Measurements from ENCODE around the gene PIGL.

Gene PIGL

DNA sequence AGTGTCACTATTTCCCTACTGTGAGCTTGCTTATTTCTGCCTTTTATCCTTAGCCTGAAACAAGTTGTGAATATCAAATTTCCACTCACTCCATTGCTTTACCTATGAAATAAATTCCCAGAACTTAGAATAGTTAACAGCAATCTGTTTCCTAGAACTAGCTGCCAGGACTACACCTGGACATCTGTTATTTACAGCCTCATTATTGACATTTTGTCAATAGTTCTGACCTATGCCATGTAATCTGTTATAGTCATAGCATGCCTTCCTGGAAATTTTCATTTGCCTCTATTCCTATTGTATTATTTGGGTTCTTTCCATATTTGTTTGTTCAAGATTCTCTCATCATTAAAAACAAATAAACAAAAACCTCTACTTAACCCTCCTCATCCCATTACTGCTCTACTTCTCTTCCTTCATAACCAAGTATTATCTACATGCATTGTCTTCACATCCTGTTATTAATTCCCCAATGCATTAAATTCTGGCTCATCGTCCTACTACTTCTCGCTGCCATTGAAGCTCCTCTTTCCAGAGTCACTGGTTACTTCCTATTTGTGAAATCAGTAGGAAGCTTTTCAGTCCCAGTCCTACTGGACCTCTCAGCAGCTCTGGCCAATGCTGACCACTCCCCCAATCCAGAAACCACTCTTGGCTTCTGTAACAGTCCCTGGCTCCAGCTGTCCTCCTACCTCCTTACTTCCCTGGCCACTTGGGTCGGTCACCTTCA, 55.3 kb downstream of the PIGL start:
- Histone ChIP-seq H3K27me3 (ENCODE audit: insufficient read depth, low read length, poor library complexity, severe bottlenecking) (no peaks in the 10 kb centered on the region), H3F3A (ENCODE audit: low read depth) (no peaks in the 10 kb centered on the region), H3K9me2 (replicated peaks; ENCODE audit: low read depth, low read length) (no peaks in the 10 kb centered on the region), H3K79me2 (ENCODE audit: insufficient read depth, low read length) (no peaks in the 10 kb centered on the region), H3K36me3 (ENCODE audit: insufficient read depth, low read length) (no peaks in the 10 kb centered on the region), H3K4me2 (ENCODE audit: low read depth, low read length, poor library complexity, severe bottlenecking) (no peak overlapping the region), H3K9ac (ENCODE audit: low read depth, low read length, poor library complexity, severe bottlenecking) (no peak overlapping the region), H3K9me3 (ENCODE audit: insufficient read depth, low read depth, low read length) (peaks cover 3% of the 10 kb centered on the region; the same call in 1 of the 2 replicates), H2AFZ (ENCODE audit: low read length) (no peak overlapping the region), H4K20me1 (ENCODE audit: insufficient read depth, low read length, poor library complexity, severe bottlenecking) (no peaks in the 10 kb centered on the region), H3K4me1 (ENCODE audit: insufficient read depth, low read length, poor library complexity, severe bottlenecking) (peaks cover 12% of the 10 kb centered on the region), H3K4me3 (ENCODE audit: low read length, poor library complexity, severe bottlenecking) (no peak overlapping the region)
- TF ChIP-seq, protein P1, sequence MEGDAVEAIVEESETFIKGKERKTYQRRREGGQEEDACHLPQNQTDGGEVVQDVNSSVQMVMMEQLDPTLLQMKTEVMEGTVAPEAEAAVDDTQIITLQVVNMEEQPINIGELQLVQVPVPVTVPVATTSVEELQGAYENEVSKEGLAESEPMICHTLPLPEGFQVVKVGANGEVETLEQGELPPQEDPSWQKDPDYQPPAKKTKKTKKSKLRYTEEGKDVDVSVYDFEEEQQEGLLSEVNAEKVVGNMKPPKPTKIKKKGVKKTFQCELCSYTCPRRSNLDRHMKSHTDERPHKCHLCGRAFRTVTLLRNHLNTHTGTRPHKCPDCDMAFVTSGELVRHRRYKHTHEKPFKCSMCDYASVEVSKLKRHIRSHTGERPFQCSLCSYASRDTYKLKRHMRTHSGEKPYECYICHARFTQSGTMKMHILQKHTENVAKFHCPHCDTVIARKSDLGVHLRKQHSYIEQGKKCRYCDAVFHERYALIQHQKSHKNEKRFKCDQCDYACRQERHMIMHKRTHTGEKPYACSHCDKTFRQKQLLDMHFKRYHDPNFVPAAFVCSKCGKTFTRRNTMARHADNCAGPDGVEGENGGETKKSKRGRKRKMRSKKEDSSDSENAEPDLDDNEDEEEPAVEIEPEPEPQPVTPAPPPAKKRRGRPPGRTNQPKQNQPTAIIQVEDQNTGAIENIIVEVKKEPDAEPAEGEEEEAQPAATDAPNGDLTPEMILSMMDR (conservative IDR thresholded peaks at IDR 0.05; ENCODE audit: low read length), result no peak
- no peak for TF ChIP-seq EZH2phosphoT487 (IDR thresholded peaks at IDR 0.05; ENCODE audit: borderline replicate concordance)

- no peak overlapping the region for H3K4me3 ChIP-seq (ENCODE audit: low read length, poor library complexity, severe bottlenecking)
- TF ChIP-seq, protein P1 (conservative IDR thresholded peaks at IDR 0.05; ENCODE audit: low read length), result no peak
- no peak for TF ChIP-seq EZH2phosphoT487 (IDR thresholded peaks at IDR 0.05; ENCODE audit: borderline replicate concordance)
- no peak overlapping the region for H3K9ac ChIP-seq (ENCODE audit: low read depth, low read length, poor library complexity, severe bottlenecking)
- peaks cover 4% of the 10 kb centered on the region; the same call in 1 of the 2 replicates for H3K9me3 ChIP-seq (ENCODE audit: insufficient read depth, low read depth, low read length)
- no peaks in the 10 kb centered on the region for H3K27me3 ChIP-seq (ENCODE audit: insufficient read depth, low read length, poor library complexity, severe bottlenecking)
- H3K4me1 ChIP-seq (ENCODE audit: insufficient read depth, low read length, poor library complexity, severe bottlenecking), result no peaks in the 10 kb centered on the region
- H3K79me2 ChIP-seq (ENCODE audit: insufficient read depth, low read length), result no peaks in the 10 kb centered on the region
- H3K36me3 ChIP-seq (ENCODE audit: insufficient read depth, low read length), result peaks cover under 1% of the 10 kb centered on the region; the same call in 1 of the 2 replicates
- H2AFZ ChIP-seq (ENCODE audit: low read length), result no peak overlapping the region
- H3F3A ChIP-seq (ENCODE audit: low read depth), result no peaks in the 10 kb centered on the region
- no peaks in the 10 kb centered on the region for H3K9me2 ChIP-seq (replicated peaks; ENCODE audit: low read depth, low read length)
- H4K20me1 ChIP-seq (ENCODE audit: insufficient read depth, low read length, poor library complexity, severe bottlenecking), result no peaks in the 10 kb centered on the region
- no peak overlapping the region for H3K4me2 ChIP-seq (ENCODE audit: low read depth, low read length, poor library complexity, severe bottlenecking)
Measured at GRCh38 chr17:16273499-16273898, 56.5 kb downstream of the PIGL start.

DNA sequence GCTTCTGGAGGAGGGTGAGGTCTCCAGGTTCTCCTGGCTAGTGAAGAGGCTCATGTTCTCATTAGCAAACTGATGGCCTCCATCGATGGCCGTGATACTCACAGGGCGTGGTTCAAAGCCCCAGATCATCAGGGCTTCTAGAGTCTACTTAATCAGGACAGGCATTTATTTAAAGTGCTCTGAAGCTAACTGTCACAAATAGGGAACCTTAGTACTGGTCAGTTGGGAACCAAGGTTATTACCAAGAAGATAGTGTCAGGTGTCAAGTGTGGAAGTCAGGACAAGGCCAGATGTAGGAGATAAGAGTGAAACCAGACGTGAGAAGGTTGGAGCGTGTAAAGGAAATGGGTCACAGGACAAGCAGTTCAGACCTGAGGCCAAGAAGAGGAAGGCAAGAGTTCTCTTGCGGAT, 56.9 kb downstream of the PIGL start:
- Histone ChIP-seq H3K36me3 (ENCODE audit: insufficient read depth, low read length) (peaks cover 5% of the 10 kb centered on the region; the same call in 1 of the 2 replicates), H2AFZ (ENCODE audit: low read length) (no peak overlapping the region), H3K4me3 (ENCODE audit: low read length, poor library complexity, severe bottlenecking) (no peak overlapping the region), H3K9me3 (ENCODE audit: insufficient read depth, low read depth, low read length) (peaks cover 6% of the 10 kb centered on the region; the same call in 1 of the 2 replicates), H3K4me1 (ENCODE audit: insufficient read depth, low read length, poor library complexity, severe bottlenecking) (no peaks in the 10 kb centered on the region), H3K4me2 (ENCODE audit: low read depth, low read length, poor library complexity, severe bottlenecking) (no peak overlapping the region), H3F3A (ENCODE audit: low read depth) (no peaks in the 10 kb centered on the region), H4K20me1 (ENCODE audit: insufficient read depth, low read length, poor library complexity, severe bottlenecking) (no peaks in the 10 kb centered on the region), H3K79me2 (ENCODE audit: insufficient read depth, low read length) (no peaks in the 10 kb centered on the region), H3K9ac (ENCODE audit: low read depth, low read length, poor library complexity, severe bottlenecking) (no peak overlapping the region), H3K27me3 (ENCODE audit: insufficient read depth, low read length, poor library complexity, severe bottlenecking) (no peaks in the 10 kb centered on the region), H3K9me2 (replicated peaks; ENCODE audit: low read depth, low read length) (no peaks in the 10 kb centered on the region)
- TF ChIP-seq EZH2phosphoT487 (IDR thresholded peaks at IDR 0.05; ENCODE audit: borderline replicate concordance), result no peak
- TF ChIP-seq, protein P1 (conservative IDR thresholded peaks at IDR 0.05; ENCODE audit: low read length), result no peak
